H9 (cell line): ENCODE data around the gene RPL23. TPM values are rescaled to one million over a fixed set of nuclear protein-coding genes. Genes with fewer than 3 reads are reported as not detected.

ENCODE experiments used
- DNase-seq: peaks from one replicate; pipeline ENCODE4 v3.0.0-alpha.2; 2017
- H2AFZ ChIP-seq: one replicate; pipeline ENCODE4 v1.6.1; 2013; ENCODE audit warnings: mild to moderate bottlenecking, low read length, control low read depth, moderate library complexity
- H2AK5ac ChIP-seq: 2 replicates; pipeline ENCODE4 v1.6.1; 2013; ENCODE audit warnings: low read length, control low read depth, mixed read lengths; ENCODE audit not compliant: insufficient read length
- H2BK120ac ChIP-seq: one replicate; pipeline ENCODE4 v1.6.1; 2013; ENCODE audit warnings: low read depth, mild to moderate bottlenecking, low read length, control low read depth, inconsistent platforms; ENCODE audit not compliant: poor library complexity, severe bottlenecking
- H2BK12ac ChIP-seq: 2 replicates; pipeline ENCODE4 v1.6.1; 2013; ENCODE audit warnings: low read length, control low read depth, mixed read lengths, low read depth; ENCODE audit not compliant: insufficient read length
- H2BK15ac ChIP-seq: 2 replicates; pipeline ENCODE4 v1.6.1; 2013; ENCODE audit warnings: low read depth, low read length, control low read depth
- H2BK20ac ChIP-seq: one replicate; pipeline ENCODE4 v1.6.1; 2013; ENCODE audit warnings: low read depth, mild to moderate bottlenecking, low read length, control low read depth, inconsistent platforms; ENCODE audit not compliant: poor library complexity, severe bottlenecking
- H2BK5ac ChIP-seq: 2 replicates; pipeline ENCODE4 v1.6.1; 2013; ENCODE audit warnings: low read length, control low read depth, mixed read lengths; ENCODE audit not compliant: insufficient read length
- H3K14ac ChIP-seq: 2 replicates; pipeline ENCODE4 v1.6.1; 2013; ENCODE audit warnings: low read length, control low read depth; ENCODE audit not compliant: insufficient read depth
- H3K18ac ChIP-seq: 2 replicates; pipeline ENCODE4 v1.6.1; 2013; ENCODE audit warnings: low read depth, mild to moderate bottlenecking, mixed read lengths, low read length, control low read depth; ENCODE audit not compliant: insufficient read length
- H3K23ac ChIP-seq: 2 replicates; pipeline ENCODE4 v1.6.1; 2013; ENCODE audit warnings: low read length, control low read depth, mixed read lengths, low read depth; ENCODE audit not compliant: insufficient read length
- H3K23me2 ChIP-seq: 2 replicates; pipeline ENCODE4 v1.6.1; 2013; ENCODE audit warnings: low read depth, mild to moderate bottlenecking, mixed read lengths, low read length, control low read depth; ENCODE audit not compliant: insufficient read length, poor library complexity, severe bottlenecking
- H3K27ac ChIP-seq: 2 replicates; pipeline ENCODE4 v1.5.1; 2013; ENCODE audit warnings: low read length, control low read depth, mixed read lengths, low read depth; ENCODE audit not compliant: insufficient read length
- H3K27me3 ChIP-seq: 2 replicates; pipeline ENCODE4 v1.6.1; 2013; ENCODE audit warnings: low read length, control low read depth, inconsistent platforms; ENCODE audit not compliant: insufficient read depth
- H3K4ac ChIP-seq: 2 replicates; pipeline ENCODE4 v1.6.1; 2013; ENCODE audit warnings: low read depth, mild to moderate bottlenecking, control low read depth, inconsistent platforms, low read length, moderate library complexity
- H3K4me1 ChIP-seq: 2 replicates; pipeline ENCODE4 v1.6.1; 2013; ENCODE audit warnings: low read length, control low read depth, inconsistent platforms; ENCODE audit not compliant: insufficient read depth
- H3K4me2 ChIP-seq: 2 replicates; pipeline ENCODE4 v1.6.1; 2013; ENCODE audit warnings: low read length, control low read depth, mixed read lengths; ENCODE audit not compliant: insufficient read length, insufficient read depth
- H3K56ac ChIP-seq: 2 replicates; pipeline ENCODE4 v1.6.1; 2013; ENCODE audit warnings: low read depth, mild to moderate bottlenecking, mixed read lengths, low read length, control low read depth; ENCODE audit not compliant: insufficient read length
- H3K79me1 ChIP-seq: 2 replicates; pipeline ENCODE4 v1.6.1; 2013; ENCODE audit warnings: low read depth, mild to moderate bottlenecking, moderate library complexity, low read length, control low read depth, inconsistent platforms; ENCODE audit not compliant: insufficient read depth, poor library complexity, severe bottlenecking
- H3K79me2 ChIP-seq: 2 replicates; pipeline ENCODE4 v1.6.1; 2013; ENCODE audit warnings: low read length, control low read depth, inconsistent platforms; ENCODE audit not compliant: insufficient read depth
- H3K9ac ChIP-seq: 2 replicates; pipeline ENCODE4 v1.6.1; 2013; ENCODE audit warnings: low read length, control low read depth, mixed read lengths; ENCODE audit not compliant: insufficient read length; ENCODE audit errors: extremely low read depth
- H3K9me3 ChIP-seq: one replicate; pipeline ENCODE4 v1.6.1; 2013; ENCODE audit warnings: low read depth, low read length, inconsistent platforms; ENCODE audit not compliant: control insufficient read depth
- H3T11ph ChIP-seq: one replicate; pipeline ENCODE4 v1.6.1; 2013; ENCODE audit warnings: mild to moderate bottlenecking, low read length, control low read depth, inconsistent platforms
- H4K20me1 ChIP-seq: one replicate; pipeline ENCODE4 v1.6.1; 2013; ENCODE audit not compliant: control insufficient read depth, insufficient read length, insufficient read depth
- H4K5ac ChIP-seq: 2 replicates; pipeline ENCODE4 v1.6.1; 2013; ENCODE audit warnings: low read depth, mild to moderate bottlenecking, mixed read lengths, low read length, control low read depth; ENCODE audit not compliant: insufficient read length
- H4K8ac ChIP-seq: replicated peaks from 2 replicates; pipeline ENCODE4 v1.6.1; 2013; ENCODE audit warnings: low read length, control low read depth, mixed read lengths, low read depth; ENCODE audit not compliant: insufficient read length
- H4K91ac ChIP-seq: 2 replicates; pipeline ENCODE4 v1.6.1; 2013; ENCODE audit warnings: low read depth, mild to moderate bottlenecking, moderate library complexity, mixed read lengths, low read length, control low read depth; ENCODE audit not compliant: insufficient read length
- H3K27ac Mint-ChIP-seq, 3 experiments: 2 replicates in 2 of 3; 3 replicates in 1 of 3; pipeline ENCODE4 v1.8.0; 2020 to 2021; ENCODE audit warnings: mixed read lengths in 3 of 3, mild to moderate bottlenecking in 1 of 3, moderate library complexity in 1 of 3
- H3K27me3 Mint-ChIP-seq: 2 replicates; pipeline ENCODE4 v1.8.0; 2021; ENCODE audit warnings: low read depth, mild to moderate bottlenecking, moderate library complexity, mixed read lengths
- H3K36me3 Mint-ChIP-seq, 3 experiments: 2 replicates in 2 of 3; 3 replicates in 1 of 3; pipeline ENCODE4 v1.8.0; 2020 to 2021; ENCODE audit warnings: low read depth in 3 of 3, mixed read lengths in 3 of 3; ENCODE audit not compliant: insufficient read depth in 1 of 3
- H3K4me1 Mint-ChIP-seq, 2 experiments: 2 replicates each; pipeline ENCODE4 v1.8.0; 2020; ENCODE audit warnings: mixed read lengths in 2 of 2
- H3K4me3 Mint-ChIP-seq, 2 experiments: 2 replicates in 1 of 2; 3 replicates in 1 of 2; pipeline ENCODE4 v1.8.0; 2020 to 2021; ENCODE audit warnings: mild to moderate bottlenecking in 2 of 2, mixed read lengths in 2 of 2, moderate library complexity in 1 of 2
- H3K9me3 Mint-ChIP-seq, 2 experiments: 2 replicates in 1 of 2; 3 replicates in 1 of 2; pipeline ENCODE4 v1.8.0; 2020; ENCODE audit warnings: mild to moderate bottlenecking in 2 of 2, mixed read lengths in 2 of 2, moderate library complexity in 1 of 2
- WGBS: extraction: QIAGEN DNeasy Blood & Tissue Kit; methylation state at CpG from one replicate; pipeline ENCODE4 v1.1.7; 2013; ENCODE audit warnings: missing lambda C conversion rate, low lambda C conversion rate, mixed read lengths; ENCODE audit not compliant: insufficient read length; ENCODE audit errors: extremely low coverage; 5-methylcytosine and 5-hydroxymethylcytosine counted together
- long read RNA-seq: library from polyadenylated mRNA; unstranded; transcript quantifications from one replicate; pipeline ENCODE4 v2.0.0, GENCODE V29; 2020
- total RNA-seq: library from RNA; stranded (reverse); gene quantifications from 2 replicates; pipeline ENCODE4 v1.2.1, GENCODE V29; 2021
- TF ChIP-seq, protein P1 (sequence below): fragments of 200-600 bp; sonication (generic); conservative IDR thresholded peaks from 3 replicates; pipeline ENCODE4 v1.8.0; 2021; ENCODE audit warnings: antibody characterized with exemption, mild to moderate bottlenecking

Gene RPL23
- 2,040 and 2,084 TPM in 2 replicates for total RNA-seq
- long read RNA-seq, transcript RPL23-206 (5 exons, 2,821 nt) = major isoform, 128 of 147 reads
- long read RNA-seq, partial matches to known transcripts = 16 of 147 reads
- long read RNA-seq, other reads (novel, unspliced or antisense) = 0 of 147 reads

- H3K9ac ChIP-seq = peak within 1 kb of the TSS; percentile 98
- no peaks in the 10 kb centered on the region for H3K27me3 ChIP-seq
- H2BK120ac ChIP-seq = no peak within 1 kb of the TSS
- H3K4me3 Mint-ChIP-seq = peak within 1 kb of the TSS; percentile 99 to 100
- H2BK15ac ChIP-seq = no peak within 1 kb of the TSS
- peak within 1 kb of the TSS; percentile 99 to 100 (median 99) for H3K27ac Mint-ChIP-seq
- peak; percentile 97 for DNase-seq
- H3K79me1 ChIP-seq = peaks cover 9% of the 10 kb centered on the region
- H2BK20ac ChIP-seq = no peak within 1 kb of the TSS
- peaks cover 12% of the 10 kb centered on the region for H3K23me2 ChIP-seq
- H3K9me3 ChIP-seq = no peaks in the 10 kb centered on the region
- H2AFZ ChIP-seq = no peak within 1 kb of the TSS
- peak within 1 kb of the TSS; percentile 7 for H4K91ac ChIP-seq
- H3K27ac ChIP-seq = peak within 1 kb of the TSS; percentile 87
- peak within 1 kb of the TSS; percentile 89 for H3K14ac ChIP-seq
- TF ChIP-seq, protein P1, sequence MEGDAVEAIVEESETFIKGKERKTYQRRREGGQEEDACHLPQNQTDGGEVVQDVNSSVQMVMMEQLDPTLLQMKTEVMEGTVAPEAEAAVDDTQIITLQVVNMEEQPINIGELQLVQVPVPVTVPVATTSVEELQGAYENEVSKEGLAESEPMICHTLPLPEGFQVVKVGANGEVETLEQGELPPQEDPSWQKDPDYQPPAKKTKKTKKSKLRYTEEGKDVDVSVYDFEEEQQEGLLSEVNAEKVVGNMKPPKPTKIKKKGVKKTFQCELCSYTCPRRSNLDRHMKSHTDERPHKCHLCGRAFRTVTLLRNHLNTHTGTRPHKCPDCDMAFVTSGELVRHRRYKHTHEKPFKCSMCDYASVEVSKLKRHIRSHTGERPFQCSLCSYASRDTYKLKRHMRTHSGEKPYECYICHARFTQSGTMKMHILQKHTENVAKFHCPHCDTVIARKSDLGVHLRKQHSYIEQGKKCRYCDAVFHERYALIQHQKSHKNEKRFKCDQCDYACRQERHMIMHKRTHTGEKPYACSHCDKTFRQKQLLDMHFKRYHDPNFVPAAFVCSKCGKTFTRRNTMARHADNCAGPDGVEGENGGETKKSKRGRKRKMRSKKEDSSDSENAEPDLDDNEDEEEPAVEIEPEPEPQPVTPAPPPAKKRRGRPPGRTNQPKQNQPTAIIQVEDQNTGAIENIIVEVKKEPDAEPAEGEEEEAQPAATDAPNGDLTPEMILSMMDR = no peak
- no peak within 1 kb of the TSS for H2BK12ac ChIP-seq
- 0 out of 2 replicates have a peak, but pooled peaks cover 2% of the 10 kb centered on the region for H3K4me1 ChIP-seq
- H3T11ph ChIP-seq = peak within 1 kb of the TSS; percentile 96
- no peak within 1 kb of the TSS for H3K23ac ChIP-seq
- peak within 1 kb of the TSS; percentile 87 for H4K5ac ChIP-seq
- peak within 1 kb of the TSS; percentile 8; the same call in 1 of the 2 replicates for H3K4ac ChIP-seq
- H2BK5ac ChIP-seq = peak within 1 kb of the TSS; percentile 33
- H3K27me3 Mint-ChIP-seq = no peaks in the 10 kb centered on the region; the same call in 1 of the 2 replicates
- H2AK5ac ChIP-seq = no peak within 1 kb of the TSS
- peaks cover 49 to 51% (median 50%) of the 10 kb centered on the region in 3 experiments for H3K36me3 Mint-ChIP-seq
- peaks cover 3 to 4% of the 10 kb centered on the region in 2 experiments; a peak in 1 of 5 replicates for H3K9me3 Mint-ChIP-seq
- peaks cover 22% of the 10 kb centered on the region for H3K79me2 ChIP-seq
- no peaks in the 10 kb centered on the region for H4K20me1 ChIP-seq
- H4K8ac ChIP-seq = peak within 1 kb of the TSS; percentile 61
- H3K4me1 Mint-ChIP-seq = peaks cover 18 to 26% of the 10 kb centered on the region in 2 experiments
- WGBS = no CpG with 5 or more reads among the region's 48 CpGs
- H3K4me2 ChIP-seq = peak within 1 kb of the TSS; percentile 66
- H3K56ac ChIP-seq = no peak within 1 kb of the TSS
- H3K18ac ChIP-seq = peak within 1 kb of the TSS; percentile 73
Observed at GRCh38 chr17:38853292-38854219, at the start of gene RPL23. Gene RPL23, minus strand, starts transcription at chr17:38853721. Its CDS starts 11 bp downstream, at chr17:38853710.
